GM18507 (cell line): ENCODE measurements around the gene RABL3.
"Not testable (repeated sequence)": the region's sequence is repeated elsewhere in the genome, so short reads cannot be mapped to it uniquely, and the experiment has no call there.

ENCODE experiments used
- DNase-seq: peaks from one replicate; pipeline ENCODE4 v3.0.0; 2011; ENCODE audit warnings: low read depth; ENCODE audit not compliant: insufficient read length; ENCODE audit errors: extremely low spot score
- FAIRE-seq: peaks from 2 replicates; lab custom pipeline; 2011; peaks lifted over from hg19 to GRCh38; lab: Jason Lieb, UNC

RABL3 gene

DNA sequence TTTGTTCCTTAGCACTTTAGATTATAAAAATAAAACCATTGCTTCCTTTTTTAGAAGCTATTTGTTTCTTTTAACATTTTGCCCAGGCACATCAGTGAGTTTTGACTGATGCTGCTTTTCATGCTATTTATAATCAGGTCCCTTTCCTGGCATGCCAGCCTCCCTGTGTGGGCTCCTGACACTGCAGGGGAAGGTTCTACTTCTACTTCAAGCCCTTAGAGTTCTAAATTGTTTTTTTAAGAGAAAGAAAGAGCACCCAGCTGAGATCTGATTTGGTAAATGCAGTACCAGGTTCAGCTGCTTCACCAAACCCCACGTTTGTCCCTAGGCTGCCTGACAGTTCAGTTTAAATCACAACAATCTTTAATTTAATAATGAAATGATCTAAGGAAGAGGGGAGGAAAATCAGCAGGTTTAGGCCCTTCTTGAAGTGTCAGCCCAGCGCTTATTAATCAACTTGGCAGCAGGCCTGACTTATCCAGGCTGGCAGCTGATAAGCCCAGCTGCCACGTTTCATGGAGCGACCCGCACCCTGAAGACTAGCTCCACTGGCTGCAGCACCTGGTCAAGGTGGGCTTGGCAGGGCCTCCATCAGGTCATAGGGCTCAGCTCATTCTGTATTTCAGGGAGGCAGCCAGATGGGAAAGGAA lies 89.3 kb downstream of the RABL3 start:
- DNase-seq (no peak), FAIRE-seq (no peak)

DNA sequence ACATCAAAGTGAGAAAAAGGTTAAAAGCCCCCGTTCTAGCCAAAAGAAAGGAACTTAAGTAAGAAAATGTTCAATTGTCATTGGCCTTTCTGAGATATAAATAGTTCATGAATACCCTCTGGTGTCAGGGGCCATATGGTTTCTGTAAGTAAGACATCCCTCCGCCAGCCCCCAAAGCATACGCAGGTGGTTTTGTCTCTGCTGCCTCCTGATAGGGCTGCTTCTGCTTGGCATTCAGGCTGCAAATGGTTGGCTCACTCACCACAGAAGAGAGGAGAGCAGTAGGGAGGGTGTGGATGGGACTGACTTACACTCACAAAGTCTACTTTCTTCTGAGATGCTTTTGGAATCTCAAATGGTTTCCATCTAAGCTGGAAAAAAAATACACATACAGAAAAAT lies 90.0 kb downstream of the RABL3 start:
- no peak for FAIRE-seq

DNA sequence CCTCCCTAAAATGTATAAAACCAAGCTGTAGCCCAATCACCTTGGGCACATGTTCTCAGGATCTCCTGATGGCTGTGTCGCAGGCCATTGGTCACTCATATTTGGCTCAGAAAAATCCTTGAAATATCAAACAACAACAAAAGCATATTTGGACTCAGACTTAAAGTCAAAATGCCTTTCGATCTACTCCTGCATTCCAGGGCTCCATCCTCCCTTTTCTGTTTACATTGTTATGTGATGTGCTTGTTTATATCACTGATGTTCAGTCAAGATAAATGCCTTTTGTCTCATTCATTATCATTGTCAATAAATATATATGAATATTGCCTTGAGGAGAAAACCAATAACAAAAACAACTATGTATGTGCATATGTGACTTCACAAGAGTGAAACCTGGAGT lies 92.0 kb downstream of the RABL3 start:
- FAIRE-seq, result no peak

More for the DNA sequence above, 90.0 kb downstream of the RABL3 start:
- DNase-seq, result no peak

DNA sequence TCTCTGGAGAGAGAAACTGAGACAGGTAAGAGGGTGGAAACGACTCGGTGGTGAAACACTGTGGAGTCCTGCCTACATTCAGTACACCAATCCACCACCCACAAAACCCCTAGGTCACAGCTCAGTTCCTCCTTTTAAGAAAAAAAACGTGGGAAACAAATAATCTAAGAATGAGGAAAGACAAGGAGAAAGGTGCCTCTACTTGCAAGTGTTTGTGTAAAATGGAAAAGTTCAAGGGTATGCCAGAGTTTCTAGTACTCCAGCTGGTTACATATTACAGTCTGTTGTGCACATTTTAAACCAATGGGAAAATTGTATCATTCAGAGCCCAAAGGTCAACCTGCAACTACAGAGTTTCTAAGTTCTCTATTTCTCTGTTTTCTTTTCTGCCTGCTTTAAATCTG lies 92.5 kb downstream of the RABL3 start:
- DNase-seq, result no peak

More for the DNA sequence above, 92.0 kb downstream of the RABL3 start:
- DNase-seq, result no peak

DNA sequence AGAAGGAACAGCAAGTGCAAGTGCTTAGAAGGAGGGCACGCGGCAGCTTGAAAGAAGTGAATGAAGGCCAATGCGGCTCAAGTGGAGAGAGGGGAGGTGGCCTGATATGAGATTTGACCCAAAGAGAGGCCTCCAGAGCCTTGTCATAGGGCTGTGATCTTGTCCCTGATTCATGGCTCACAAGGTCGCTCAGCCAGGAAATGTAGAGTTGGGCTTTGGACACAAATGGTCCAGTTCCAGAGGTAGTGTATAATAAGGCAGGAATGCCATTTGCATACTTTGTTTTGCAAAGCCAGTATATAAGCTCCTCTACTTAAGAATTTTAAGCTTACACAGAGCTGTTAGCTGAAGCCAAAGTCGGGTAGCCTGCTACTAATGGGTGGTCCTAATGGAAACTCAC lies 94.0 kb downstream of the RABL3 start:
- FAIRE-seq, result no peak

More for the DNA sequence above, 92.5 kb downstream of the RABL3 start:
- FAIRE-seq, result no peak

DNA sequence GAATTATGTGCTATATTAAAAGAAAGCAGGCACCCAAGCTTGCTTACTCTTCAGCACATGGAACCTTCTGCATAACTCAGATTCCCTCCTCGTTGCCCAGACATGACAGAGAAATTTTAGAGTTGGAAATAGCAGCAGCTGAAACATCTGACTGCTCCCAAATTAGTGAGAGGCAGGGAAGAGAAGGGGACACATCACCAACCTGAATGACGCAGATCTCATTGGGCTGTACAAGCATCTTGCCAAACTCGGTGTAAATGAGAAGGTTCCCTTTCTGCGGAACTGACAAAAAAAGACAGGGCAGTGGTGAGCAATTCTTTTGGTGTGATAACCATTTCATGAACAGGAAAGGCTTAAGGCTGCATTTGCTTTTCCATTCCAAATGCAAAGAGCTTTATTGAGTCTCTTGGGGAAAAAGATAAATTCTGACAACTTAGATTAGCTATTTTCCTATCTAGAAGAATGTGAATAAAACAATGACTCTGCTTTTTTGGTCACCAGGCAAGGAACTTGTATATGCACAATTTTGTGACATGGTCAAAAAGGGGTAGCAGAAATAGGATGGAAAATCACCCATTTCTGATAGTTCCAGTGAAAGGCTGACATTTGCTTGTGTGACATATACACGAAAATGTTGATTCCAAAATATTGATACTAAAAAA lies 95.4 kb downstream of the RABL3 start:
- no peak for FAIRE-seq
- no peak for DNase-seq

More for the DNA sequence above, 94.0 kb downstream of the RABL3 start:
- no peak for DNase-seq

DNA sequence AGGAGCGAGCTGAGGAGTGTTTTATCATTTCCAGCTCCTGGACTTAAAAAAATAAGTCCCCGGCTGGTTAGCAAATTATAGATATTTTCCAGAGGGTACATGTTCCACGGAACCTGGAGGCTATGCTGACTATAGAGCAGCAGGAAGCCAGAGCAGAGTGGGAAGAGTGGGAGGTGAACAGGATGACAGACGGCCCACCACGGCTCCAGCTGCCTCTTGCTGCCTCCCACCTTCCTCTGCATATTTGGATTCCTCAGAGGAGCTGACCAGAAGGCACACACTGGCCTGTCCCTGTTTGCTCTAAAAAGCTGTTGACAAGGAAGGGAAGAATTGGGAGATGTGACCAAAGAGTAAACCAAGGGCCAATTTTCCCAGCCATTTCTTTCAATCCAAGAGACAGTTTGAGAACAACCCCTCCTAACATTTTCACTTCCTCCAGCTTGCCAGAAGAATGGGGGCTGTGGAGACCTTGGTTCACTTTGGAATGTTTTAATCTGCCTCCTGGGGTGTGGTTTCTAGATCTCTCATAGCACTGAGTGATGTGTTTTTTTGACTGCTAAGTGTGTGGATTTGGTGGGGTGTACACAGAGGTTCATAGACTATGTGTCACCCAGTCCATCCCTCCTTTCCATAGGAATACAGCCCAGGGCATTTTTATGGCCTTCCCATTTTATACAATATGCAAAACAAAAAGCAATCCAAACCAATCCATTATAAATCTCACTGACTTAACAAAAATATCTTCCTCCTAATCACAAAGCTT lies 97.1 kb downstream of the RABL3 start:
- no peak for FAIRE-seq
- no peak for DNase-seq

DNA sequence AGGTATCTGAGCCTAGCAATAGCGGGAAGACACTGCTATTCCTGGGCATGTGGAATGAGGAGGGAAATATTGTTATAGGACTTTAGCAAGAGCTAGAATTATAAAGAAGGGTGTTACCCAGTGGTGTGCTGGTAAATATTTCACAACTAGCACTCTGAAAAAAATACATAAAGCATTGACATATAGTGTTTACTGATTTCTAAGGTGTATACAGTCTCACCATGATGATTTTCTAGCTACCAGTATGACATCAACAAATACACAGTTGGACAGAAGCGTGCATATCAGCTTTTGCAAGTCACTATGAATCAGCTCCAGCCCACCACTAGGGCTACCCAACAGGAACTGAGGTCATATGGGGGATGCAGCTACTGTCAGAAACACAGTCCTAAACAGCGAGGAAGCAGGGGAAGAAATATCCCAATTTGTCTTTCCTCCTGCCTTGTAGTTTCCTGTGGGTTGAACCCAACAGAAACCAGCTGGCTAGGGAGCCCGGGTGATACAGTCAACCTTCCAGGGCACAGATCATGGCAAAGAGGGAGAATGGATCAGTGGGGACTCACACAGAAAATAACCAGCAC lies 99.9 kb downstream of the RABL3 start:
- FAIRE-seq (no peak), DNase-seq (no peak)

DNA sequence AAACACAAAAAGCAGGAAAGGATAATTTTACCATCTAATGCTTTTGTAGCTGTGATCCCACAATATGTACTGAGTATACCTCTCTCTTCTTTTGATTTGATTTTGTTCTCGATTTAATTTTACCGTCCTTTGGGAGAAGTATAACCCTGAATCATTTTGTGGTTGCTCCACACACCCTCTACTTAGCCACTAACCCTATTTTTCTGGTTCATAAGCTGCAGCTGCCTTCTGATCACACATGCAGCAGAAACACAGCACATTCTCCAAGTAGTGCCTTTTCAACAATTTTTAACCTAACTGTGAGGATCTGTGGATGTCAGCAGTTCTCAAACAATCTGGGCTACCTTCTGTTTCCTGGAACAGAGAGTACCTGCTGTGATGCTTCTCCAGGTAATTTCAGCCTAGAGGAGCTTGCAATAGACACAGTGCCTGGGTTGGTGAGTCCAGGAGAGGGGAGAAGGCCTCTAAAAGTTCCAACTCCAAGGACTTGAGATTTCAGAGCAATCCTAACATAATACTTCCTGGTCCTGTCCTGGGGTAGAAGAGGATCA lies 100.5 kb downstream of the RABL3 start:
- FAIRE-seq (no peak), DNase-seq (no peak)

DNA sequence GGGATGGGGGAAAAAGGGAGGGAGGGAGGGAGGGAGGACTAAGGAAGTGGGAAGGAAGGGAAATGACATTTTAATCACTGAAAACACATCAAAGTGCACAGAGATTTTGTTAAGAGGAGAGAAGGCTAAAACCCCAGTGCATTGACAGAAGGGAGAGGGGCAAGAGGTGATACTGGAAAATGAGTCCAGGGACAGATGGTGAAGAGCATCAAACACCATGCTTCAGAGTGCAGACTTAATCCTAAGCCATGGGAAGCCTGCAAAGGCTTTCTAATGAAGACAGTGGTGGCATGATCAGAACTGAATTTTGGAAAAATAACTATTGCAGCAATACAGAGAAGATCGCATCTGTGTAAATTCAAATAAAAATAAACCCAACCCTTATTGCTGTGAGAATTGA lies 102.1 kb downstream of the RABL3 start:
- FAIRE-seq (no peak), DNase-seq (no peak)

DNA sequence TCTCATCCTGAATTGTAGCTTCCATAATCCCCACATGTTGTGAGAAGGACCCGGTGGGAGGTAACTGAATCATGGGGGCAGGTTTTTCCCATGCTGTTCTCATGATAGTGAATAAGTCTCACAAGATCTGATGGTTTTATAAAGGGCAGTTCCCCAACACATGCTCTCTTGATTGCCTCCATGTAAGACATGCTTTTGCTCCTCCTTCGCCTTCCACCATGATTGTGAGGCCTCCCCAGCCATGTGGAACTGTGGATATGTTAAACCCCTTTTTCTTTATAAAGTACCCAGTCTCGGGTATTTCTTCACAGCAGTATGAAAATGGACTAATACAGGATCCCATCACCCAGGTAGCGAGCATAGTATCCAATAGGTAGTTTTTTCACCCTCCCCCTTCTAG lies 103.5 kb downstream of the RABL3 start:
- FAIRE-seq, DNase-seq: not testable (repeated sequence)

DNA sequence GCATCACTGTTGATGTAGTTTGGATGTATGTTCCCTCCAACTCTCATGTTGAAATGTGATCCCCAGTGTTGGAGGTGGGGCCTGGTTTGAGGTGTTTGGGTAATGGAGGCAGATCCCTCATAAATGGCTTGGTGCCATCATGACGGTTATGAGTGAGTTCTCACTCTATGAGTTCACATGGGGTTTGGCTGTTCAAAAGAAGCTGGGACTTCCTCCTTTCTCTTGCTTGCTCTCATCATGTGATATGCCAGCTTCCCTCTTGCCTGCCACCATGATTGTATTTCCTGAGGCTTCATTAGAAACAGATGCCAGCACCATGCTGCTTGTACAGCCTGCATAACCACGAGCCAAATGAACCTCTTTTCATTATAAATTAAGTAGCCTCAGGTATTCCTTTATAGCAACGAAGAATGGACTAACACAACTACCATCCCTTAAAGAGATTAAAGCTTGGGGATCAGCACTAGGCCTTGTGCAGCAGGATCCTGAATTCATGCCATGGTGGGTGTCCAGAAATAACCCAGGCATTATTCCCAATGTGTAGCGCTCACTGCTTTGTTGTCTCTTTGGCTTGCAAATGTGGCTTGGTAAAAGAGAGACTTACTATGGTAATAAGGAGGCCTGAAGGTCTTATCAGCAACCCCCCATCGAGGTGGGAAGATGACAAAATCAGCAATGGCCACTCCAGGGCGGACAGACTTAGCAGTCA lies 104.3 kb downstream of the RABL3 start:
- FAIRE-seq, result no peak
- DNase-seq, result no peak

DNA sequence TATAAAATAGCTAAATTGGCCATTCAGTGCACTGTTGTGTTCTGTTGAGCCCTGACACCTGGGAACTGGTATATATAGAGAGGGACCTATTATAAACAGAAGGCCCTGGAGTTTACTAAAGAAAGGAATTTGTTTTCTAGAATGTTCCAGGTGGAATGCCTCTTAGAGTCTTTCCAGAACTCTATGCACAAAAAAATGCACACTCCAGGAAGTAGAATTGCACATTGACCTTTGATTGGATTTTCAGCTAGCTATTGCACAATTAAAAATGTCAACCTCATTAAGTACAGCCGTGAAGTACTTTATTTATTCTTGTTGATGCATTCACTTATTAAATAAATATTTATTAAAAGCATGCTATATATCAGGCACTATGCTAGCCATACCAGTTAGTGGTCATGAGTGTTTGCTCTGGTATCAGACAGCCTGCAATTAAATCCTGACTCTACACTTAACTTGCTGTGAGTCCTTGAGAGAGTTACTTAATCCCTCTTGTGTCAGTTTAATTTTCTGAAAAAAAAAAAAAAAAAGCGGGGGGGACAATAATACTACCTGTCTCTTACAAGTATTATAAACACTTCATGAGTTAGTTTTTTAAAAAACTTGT lies 105.4 kb downstream of the RABL3 start:
- no peak for DNase-seq
- FAIRE-seq, result no peak
